HEK293 (cell line): Measurements from ENCODE around the gene CMYA5.

Source experiments
- CTCF ChIA-PET: fragments of 350-600 bp; formaldehyde crosslinking; extraction: SDS; loops from one replicate; lab custom pipeline; 2021; ENCODE audit warnings: antibody characterized with exemption; lab: Yijun Ruan, JAX
- POLR2A ChIA-PET: fragments of 300-600 bp; formaldehyde crosslinking; extraction: SDS; loops from one replicate; lab custom pipeline; 2020; ENCODE audit warnings: antibody characterized with exemption, inconsistent platforms; lab: Yijun Ruan, JAX
- H3K27ac ChIP-seq: fragments of 200-500 bp; sonication (Bioruptor generic); 2 replicates; pipeline ENCODE4 v1.5.1; 2014; ENCODE audit warnings: low read depth, low read length, control low read depth, inconsistent platforms; ENCODE audit errors: extremely low read depth
- H3K36me3 ChIP-seq, 2 experiments: fragments of 200-500 bp in 1 of 2; sonication (Bioruptor generic) in 1 of 2; 1 replicate in 1 of 2; 2 replicates in 1 of 2; pipeline ENCODE4 v1.5.1; 2014 to 2017; ENCODE audit warnings: inconsistent platforms in 2 of 2, low read length in 2 of 2; ENCODE audit not compliant: control insufficient read depth in 2 of 2, insufficient read depth in 1 of 2
- H3K4me1 ChIP-seq: fragments of 200-500 bp; sonication (Bioruptor generic); 2 replicates; pipeline ENCODE4 v1.5.1; 2014; ENCODE audit warnings: mild to moderate bottlenecking, low read length, inconsistent platforms; ENCODE audit not compliant: control insufficient read depth, insufficient read depth
- H3K4me3 ChIP-seq: 2 replicates; pipeline ENCODE4 v1.5.1; 2011; ENCODE audit warnings: low read depth, mild to moderate bottlenecking, control low read depth, low read length, moderate library complexity
- H3K9me3 ChIP-seq: fragments of 200-500 bp; sonication (Bioruptor generic); 2 replicates; pipeline ENCODE4 v1.5.1; 2014; ENCODE audit warnings: low read depth, low read length, inconsistent platforms; ENCODE audit not compliant: control insufficient read depth, insufficient read depth
- HOXA7 ChIP-seq: sonication (generic); formaldehyde crosslinking; IDR thresholded peaks from 2 replicates; pipeline ENCODE4 v1.8.1; 2022; ENCODE audit warnings: missing genetic modification reagents, borderline replicate concordance
- IKZF3 ChIP-seq: fragments of 450-650 bp; IDR thresholded peaks from 2 replicates; pipeline ENCODE4 v1.5.0; 2018; ENCODE audit warnings: missing biosample characterization, mild to moderate bottlenecking, missing genetic modification characterization, moderate library complexity
- KLF10 ChIP-seq: fragments of 450-650 bp; IDR thresholded peaks from 2 replicates; pipeline ENCODE4 v1.5.1; 2018; ENCODE audit warnings: missing biosample characterization, mild to moderate bottlenecking, missing genetic modification characterization
- SCRT2 ChIP-seq: fragments of 450-650 bp; formaldehyde crosslinking; IDR thresholded peaks from 2 replicates; pipeline ENCODE4 v1.5.1; 2016; ENCODE audit warnings: missing biosample characterization, missing genetic modification characterization
- ZFP37 ChIP-seq: fragments of 450-650 bp; formaldehyde crosslinking; IDR thresholded peaks from 2 replicates; pipeline ENCODE4 v1.5.1; 2016; ENCODE audit warnings: missing biosample characterization, missing genetic modification characterization
- ZNF114 ChIP-seq: fragments of 450-650 bp; formaldehyde crosslinking; IDR thresholded peaks from 2 replicates; pipeline ENCODE4 v1.5.0; 2017; ENCODE audit warnings: missing biosample characterization, missing genetic modification characterization
- ZNF155 ChIP-seq: fragments of 450-650 bp; formaldehyde crosslinking; IDR thresholded peaks from 2 replicates; pipeline ENCODE4 v1.5.1; 2016; ENCODE audit warnings: missing biosample characterization, missing genetic modification characterization
- ZNF366 ChIP-seq: fragments of 450-650 bp; formaldehyde crosslinking; conservative IDR thresholded peaks from 2 replicates; pipeline ENCODE4 v1.5.1; 2016; ENCODE audit warnings: missing biosample characterization, missing genetic modification characterization
- ZNF391 ChIP-seq: fragments of 450-650 bp; formaldehyde crosslinking; IDR thresholded peaks from 2 replicates; pipeline ENCODE4 v1.5.1; 2016; ENCODE audit warnings: low read depth, missing biosample characterization, missing genetic modification characterization, borderline replicate concordance
- ZNF548 ChIP-seq: fragments of 450-650 bp; formaldehyde crosslinking; IDR thresholded peaks from 2 replicates; pipeline ENCODE4 v1.5.1; 2016; ENCODE audit warnings: missing biosample characterization, missing genetic modification characterization
- ZNF555 ChIP-seq: fragments of 450-650 bp; formaldehyde crosslinking; conservative IDR thresholded peaks from 2 replicates; pipeline ENCODE4 v1.5.1; 2017; ENCODE audit warnings: missing biosample characterization, mild to moderate bottlenecking, missing genetic modification characterization, inconsistent platforms
- ZNF585B ChIP-seq: fragments of 450-650 bp; formaldehyde crosslinking; IDR thresholded peaks from 2 replicates; pipeline ENCODE4 v1.5.1; 2016; ENCODE audit warnings: missing biosample characterization, missing genetic modification characterization
- ZNF596 ChIP-seq: fragments of 450-650 bp; IDR thresholded peaks from 2 replicates; pipeline ENCODE4 v1.5.0; 2018; ENCODE audit warnings: missing biosample characterization, mild to moderate bottlenecking, missing genetic modification characterization, moderate library complexity
- ZNF792 ChIP-seq: fragments of 450-650 bp; formaldehyde crosslinking; IDR thresholded peaks from 2 replicates; pipeline ENCODE4 v1.5.1; 2016; ENCODE audit warnings: missing biosample characterization, missing genetic modification characterization

The CMYA5 gene

DNA sequence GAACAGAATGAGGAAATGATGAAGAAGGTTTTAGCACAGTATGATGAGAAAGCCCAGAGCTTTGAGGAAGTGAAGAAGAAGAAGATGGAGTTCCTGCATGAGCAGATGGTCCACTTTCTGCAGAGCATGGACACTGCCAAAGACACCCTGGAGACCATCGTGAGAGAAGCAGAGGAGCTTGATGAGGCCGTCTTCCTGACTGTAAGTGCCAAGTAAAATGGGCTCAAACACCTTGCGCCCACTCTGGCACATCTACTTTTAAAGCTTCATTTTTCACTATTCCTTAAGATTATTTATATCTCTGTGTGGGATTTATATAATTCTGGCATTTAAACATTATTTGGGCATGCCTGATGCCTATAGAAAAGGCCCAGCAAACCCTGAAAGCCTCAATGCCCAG, 55.6 kb downstream of the CMYA5 start (continued):
- TF ChIP-seq ZNF114 (tag by site-specific recombination) (no peak), ZFP37 (no peak), KLF10 (no peak), IKZF3 (tag by site-specific recombination) (no peak), ZNF548 (no peak), ZNF585B (tag by site-specific recombination) (no peak), SCRT2 (no peak)

DNA sequence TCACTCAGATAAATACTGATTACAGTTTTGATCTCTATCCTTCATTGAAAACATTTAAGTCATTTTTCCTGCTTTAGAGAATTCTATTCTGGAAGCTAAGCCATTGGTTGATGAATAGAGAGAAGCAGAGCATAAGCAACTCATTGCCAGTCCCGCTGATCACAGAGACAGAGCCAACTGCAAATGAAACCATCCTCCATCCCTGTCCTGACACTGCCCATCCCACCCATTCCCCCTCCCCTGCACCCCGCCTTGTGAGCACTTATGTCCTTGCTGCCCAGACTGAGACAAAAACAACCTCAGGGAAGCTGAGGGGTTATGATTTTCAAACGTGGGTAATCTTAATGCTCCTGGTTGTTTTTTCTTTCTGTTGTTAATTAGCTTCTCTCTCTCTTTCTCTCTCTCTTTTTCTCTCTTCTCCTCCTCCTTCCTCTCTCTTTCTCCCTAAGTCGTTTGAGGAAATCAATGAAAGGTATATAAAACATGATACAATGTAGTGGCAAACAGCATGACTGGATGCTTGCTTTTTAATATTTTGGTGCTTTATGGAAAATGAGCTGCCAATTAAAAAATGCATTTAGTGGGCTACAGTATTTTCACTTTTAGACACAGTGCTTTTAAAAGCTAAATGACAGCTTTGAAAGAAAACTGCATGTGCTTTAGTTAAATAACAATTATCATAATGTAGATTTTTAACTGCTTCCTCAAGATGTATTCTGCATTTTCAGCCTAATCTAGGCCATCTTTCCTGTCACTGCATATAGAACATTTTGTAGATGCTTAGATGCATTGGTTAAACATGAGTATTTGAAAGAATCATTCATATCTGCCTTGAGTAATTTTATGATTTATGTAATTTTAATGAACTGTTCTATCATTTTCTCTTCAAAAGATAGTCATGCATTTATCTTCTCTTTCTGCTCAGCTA, 57.3 kb downstream of the CMYA5 start:
- no peak overlapping the region for H3K27ac ChIP-seq
- H3K4me3 ChIP-seq, result no peak overlapping the region
- no peaks in the 10 kb centered on the region for H3K4me1 ChIP-seq
- POLR2A ChIA-PET, result no interaction called here
- no peak for TF ChIP-seq HOXA7
- peak; percentile 54; the same call in 1 of the 2 replicates for TF ChIP-seq ZNF596 (tag by site-specific recombination)
- CTCF ChIA-PET, result interaction anchor here (0.6 to 1.4 kb wide), 2 partner anchors 9 to 179 kb away, joined by 3 read pairs; no protein-coding TSS in a partner anchor
- H3K36me3 ChIP-seq, result no peaks in the 10 kb centered on the region
- H3K9me3 ChIP-seq, result no peaks in the 10 kb centered on the region

DNA sequence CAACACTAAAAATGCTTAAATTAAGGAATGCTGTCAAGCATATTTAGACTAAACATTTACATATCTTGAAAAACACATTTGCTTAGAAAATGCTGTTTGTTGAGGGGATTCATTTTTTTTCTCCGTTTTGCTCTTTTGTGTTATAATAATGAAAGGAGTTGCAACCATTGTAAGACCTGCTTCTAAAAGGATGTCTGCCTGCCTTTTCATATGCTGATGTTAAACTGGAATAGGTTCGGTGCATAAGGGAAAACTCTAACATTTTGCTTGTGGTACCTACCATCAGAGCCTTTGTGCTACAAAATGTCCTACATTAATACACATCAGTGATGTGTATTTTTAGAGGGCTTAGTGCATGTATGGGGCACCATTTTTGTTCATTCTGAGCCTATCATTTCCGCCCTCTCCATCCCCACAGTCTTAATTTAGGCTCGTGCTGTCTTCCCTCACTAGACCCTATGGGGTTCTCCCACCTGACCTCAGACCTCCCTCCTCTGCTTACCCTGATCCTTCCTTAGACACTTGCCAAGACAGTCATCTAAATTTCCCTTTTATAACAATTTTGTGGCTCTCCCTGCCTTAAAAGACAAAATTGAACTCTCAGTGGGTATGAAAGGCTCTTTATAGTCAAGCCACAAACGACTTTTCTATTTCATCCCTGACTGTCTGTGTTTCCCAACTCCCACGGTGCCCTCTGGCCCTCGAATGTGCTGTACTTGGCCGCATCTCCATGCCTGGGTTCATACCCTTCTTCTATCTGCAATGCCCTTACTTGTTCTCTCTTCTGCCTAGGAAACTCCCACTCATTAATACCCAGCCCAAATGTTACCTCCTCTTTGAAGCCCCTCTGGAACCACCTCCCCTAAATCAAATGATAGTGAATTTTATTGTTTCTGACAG, 61.2 kb downstream of the CMYA5 start:
- POLR2A ChIA-PET, result no interaction called here
- TF ChIP-seq ZNF555 (tag by site-specific recombination) (no peak), ZNF366 (tag by site-specific recombination) (no peak), ZNF585B (tag by site-specific recombination) (no peak), ZNF155 (tag by site-specific recombination) (no peak), ZNF391 (tag by site-specific recombination) (no peak), ZNF792 (tag by site-specific recombination) (no peak)
- TF ChIP-seq, all 188 proteins: peak for 0
- Histone ChIP-seq H3K36me3 (no peaks in the 10 kb centered on the region), H3K4me3 (no peak overlapping the region), H3K4me1 (no peaks in the 10 kb centered on the region), H3K9me3 (no peaks in the 10 kb centered on the region), H3K27ac (no peak overlapping the region)
- CTCF ChIA-PET, result no interaction called here

DNA sequence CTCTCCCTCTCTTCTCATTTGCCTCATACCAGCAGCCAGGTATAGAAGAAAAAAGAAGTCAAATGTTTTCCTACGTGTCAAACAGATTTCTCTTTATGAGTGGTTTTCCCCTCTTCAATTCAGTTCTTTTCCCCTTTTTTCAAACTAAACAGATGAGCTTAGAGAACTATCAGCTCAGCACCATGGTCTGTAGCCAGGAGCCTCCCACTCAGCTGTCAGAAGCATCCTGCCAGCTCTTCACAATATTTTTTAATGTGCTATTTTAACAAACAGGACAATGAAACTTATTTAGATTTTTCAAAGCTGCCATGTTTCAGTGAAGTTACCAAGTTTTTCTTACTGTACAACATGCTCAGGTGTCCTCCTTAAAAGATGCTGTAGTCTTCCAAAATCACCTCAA, 63.5 kb downstream of the CMYA5 start:
- Histone ChIP-seq H3K27ac (no peak overlapping the region), H3K4me1 (no peaks in the 10 kb centered on the region), H3K9me3 (no peaks in the 10 kb centered on the region), H3K36me3 (no peaks in the 10 kb centered on the region), H3K4me3 (no peak overlapping the region)
- CTCF ChIA-PET, result interaction anchor here (1.0 kb wide), 1 partner anchor 50 kb away, joined by 3 read pairs; no protein-coding TSS in a partner anchor
- TF ChIP-seq ZNF155 (tag by site-specific recombination), result no peak
- POLR2A ChIA-PET, result no interaction called here
